ENCODE data around the gene NTN5. TPM values are rescaled to one million over a fixed set of nuclear protein-coding genes. Genes with fewer than 3 reads are reported as not detected.
A peak's percentile ranks its signal among the peaks of the same experiment; 100 is the strongest.

The NTN5 gene
- total and polyA plus RNA-seq, 2 experiments from 2014 or later, result 0.52 to 0.94 TPM

DNA sequence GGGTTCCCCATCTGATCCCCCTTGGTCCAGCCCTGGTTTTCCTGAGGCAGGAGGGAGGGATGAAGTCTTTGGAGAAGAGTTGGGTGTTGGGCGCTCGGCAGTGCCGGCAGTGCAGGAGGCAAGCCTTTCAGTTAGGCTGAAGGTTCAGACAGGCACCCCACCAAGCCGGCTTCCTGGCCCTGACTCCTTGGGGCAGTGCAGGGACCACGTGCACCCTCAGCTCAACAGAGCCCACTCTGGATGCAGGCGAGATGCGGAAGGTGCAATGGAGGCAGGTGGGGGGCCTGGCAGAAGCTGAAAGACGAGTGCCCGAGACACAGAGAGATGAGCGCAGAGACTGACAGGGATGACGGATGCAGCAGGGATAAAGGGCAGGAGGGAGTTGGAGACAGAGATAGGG lies 35.7 kb upstream of the NTN5 start:
- TF ChIP-seq, protein P1, sequence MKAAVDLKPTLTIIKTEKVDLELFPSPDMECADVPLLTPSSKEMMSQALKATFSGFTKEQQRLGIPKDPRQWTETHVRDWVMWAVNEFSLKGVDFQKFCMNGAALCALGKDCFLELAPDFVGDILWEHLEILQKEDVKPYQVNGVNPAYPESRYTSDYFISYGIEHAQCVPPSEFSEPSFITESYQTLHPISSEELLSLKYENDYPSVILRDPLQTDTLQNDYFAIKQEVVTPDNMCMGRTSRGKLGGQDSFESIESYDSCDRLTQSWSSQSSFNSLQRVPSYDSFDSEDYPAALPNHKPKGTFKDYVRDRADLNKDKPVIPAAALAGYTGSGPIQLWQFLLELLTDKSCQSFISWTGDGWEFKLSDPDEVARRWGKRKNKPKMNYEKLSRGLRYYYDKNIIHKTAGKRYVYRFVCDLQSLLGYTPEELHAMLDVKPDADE (IDR thresholded peaks at IDR 0.05), result no peak
- TF ChIP-seq STAT1 (IDR thresholded peaks at IDR 0.05; ENCODE audit: unreplicated experiment) (no peak), EZH2 (IDR thresholded peaks at IDR 0.05; ENCODE audit: low read depth, unreplicated experiment) (no peak), POLR2AphosphoS5 (IDR thresholded peaks at IDR 0.05; ENCODE audit: low read depth) (no peak), NANOG (IDR thresholded peaks at IDR 0.05; ENCODE audit: borderline replicate concordance) (no peak), ZNF331 (CRISPR knock-in tag; IDR thresholded peaks at IDR 0.05; ENCODE audit: low read depth) (no peak), JUNB (IDR thresholded peaks at IDR 0.05; ENCODE audit: unreplicated experiment) (no peak), EZH2phosphoT487 (IDR thresholded peaks at IDR 0.05; ENCODE audit: unreplicated experiment) (no peak), CREB1 (CRISPR knock-in tag; IDR thresholded peaks at IDR 0.05; ENCODE audit: low read depth) (no peak), ZNF114 (CRISPR knock-in tag; IDR thresholded peaks at IDR 0.05) (no peak)
- TF ChIP-seq, protein P2, sequence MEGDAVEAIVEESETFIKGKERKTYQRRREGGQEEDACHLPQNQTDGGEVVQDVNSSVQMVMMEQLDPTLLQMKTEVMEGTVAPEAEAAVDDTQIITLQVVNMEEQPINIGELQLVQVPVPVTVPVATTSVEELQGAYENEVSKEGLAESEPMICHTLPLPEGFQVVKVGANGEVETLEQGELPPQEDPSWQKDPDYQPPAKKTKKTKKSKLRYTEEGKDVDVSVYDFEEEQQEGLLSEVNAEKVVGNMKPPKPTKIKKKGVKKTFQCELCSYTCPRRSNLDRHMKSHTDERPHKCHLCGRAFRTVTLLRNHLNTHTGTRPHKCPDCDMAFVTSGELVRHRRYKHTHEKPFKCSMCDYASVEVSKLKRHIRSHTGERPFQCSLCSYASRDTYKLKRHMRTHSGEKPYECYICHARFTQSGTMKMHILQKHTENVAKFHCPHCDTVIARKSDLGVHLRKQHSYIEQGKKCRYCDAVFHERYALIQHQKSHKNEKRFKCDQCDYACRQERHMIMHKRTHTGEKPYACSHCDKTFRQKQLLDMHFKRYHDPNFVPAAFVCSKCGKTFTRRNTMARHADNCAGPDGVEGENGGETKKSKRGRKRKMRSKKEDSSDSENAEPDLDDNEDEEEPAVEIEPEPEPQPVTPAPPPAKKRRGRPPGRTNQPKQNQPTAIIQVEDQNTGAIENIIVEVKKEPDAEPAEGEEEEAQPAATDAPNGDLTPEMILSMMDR (conservative IDR thresholded peaks at IDR 0.05; ENCODE audit: low read depth in 2 of 2), result no peak
- TF ChIP-seq, protein P3, sequence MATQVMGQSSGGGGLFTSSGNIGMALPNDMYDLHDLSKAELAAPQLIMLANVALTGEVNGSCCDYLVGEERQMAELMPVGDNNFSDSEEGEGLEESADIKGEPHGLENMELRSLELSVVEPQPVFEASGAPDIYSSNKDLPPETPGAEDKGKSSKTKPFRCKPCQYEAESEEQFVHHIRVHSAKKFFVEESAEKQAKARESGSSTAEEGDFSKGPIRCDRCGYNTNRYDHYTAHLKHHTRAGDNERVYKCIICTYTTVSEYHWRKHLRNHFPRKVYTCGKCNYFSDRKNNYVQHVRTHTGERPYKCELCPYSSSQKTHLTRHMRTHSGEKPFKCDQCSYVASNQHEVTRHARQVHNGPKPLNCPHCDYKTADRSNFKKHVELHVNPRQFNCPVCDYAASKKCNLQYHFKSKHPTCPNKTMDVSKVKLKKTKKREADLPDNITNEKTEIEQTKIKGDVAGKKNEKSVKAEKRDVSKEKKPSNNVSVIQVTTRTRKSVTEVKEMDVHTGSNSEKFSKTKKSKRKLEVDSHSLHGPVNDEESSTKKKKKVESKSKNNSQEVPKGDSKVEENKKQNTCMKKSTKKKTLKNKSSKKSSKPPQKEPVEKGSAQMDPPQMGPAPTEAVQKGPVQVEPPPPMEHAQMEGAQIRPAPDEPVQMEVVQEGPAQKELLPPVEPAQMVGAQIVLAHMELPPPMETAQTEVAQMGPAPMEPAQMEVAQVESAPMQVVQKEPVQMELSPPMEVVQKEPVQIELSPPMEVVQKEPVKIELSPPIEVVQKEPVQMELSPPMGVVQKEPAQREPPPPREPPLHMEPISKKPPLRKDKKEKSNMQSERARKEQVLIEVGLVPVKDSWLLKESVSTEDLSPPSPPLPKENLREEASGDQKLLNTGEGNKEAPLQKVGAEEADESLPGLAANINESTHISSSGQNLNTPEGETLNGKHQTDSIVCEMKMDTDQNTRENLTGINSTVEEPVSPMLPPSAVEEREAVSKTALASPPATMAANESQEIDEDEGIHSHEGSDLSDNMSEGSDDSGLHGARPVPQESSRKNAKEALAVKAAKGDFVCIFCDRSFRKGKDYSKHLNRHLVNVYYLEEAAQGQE (IDR thresholded peaks at IDR 0.05; ENCODE audit: unreplicated experiment), result no peak
- TF ChIP-seq, protein P4, sequence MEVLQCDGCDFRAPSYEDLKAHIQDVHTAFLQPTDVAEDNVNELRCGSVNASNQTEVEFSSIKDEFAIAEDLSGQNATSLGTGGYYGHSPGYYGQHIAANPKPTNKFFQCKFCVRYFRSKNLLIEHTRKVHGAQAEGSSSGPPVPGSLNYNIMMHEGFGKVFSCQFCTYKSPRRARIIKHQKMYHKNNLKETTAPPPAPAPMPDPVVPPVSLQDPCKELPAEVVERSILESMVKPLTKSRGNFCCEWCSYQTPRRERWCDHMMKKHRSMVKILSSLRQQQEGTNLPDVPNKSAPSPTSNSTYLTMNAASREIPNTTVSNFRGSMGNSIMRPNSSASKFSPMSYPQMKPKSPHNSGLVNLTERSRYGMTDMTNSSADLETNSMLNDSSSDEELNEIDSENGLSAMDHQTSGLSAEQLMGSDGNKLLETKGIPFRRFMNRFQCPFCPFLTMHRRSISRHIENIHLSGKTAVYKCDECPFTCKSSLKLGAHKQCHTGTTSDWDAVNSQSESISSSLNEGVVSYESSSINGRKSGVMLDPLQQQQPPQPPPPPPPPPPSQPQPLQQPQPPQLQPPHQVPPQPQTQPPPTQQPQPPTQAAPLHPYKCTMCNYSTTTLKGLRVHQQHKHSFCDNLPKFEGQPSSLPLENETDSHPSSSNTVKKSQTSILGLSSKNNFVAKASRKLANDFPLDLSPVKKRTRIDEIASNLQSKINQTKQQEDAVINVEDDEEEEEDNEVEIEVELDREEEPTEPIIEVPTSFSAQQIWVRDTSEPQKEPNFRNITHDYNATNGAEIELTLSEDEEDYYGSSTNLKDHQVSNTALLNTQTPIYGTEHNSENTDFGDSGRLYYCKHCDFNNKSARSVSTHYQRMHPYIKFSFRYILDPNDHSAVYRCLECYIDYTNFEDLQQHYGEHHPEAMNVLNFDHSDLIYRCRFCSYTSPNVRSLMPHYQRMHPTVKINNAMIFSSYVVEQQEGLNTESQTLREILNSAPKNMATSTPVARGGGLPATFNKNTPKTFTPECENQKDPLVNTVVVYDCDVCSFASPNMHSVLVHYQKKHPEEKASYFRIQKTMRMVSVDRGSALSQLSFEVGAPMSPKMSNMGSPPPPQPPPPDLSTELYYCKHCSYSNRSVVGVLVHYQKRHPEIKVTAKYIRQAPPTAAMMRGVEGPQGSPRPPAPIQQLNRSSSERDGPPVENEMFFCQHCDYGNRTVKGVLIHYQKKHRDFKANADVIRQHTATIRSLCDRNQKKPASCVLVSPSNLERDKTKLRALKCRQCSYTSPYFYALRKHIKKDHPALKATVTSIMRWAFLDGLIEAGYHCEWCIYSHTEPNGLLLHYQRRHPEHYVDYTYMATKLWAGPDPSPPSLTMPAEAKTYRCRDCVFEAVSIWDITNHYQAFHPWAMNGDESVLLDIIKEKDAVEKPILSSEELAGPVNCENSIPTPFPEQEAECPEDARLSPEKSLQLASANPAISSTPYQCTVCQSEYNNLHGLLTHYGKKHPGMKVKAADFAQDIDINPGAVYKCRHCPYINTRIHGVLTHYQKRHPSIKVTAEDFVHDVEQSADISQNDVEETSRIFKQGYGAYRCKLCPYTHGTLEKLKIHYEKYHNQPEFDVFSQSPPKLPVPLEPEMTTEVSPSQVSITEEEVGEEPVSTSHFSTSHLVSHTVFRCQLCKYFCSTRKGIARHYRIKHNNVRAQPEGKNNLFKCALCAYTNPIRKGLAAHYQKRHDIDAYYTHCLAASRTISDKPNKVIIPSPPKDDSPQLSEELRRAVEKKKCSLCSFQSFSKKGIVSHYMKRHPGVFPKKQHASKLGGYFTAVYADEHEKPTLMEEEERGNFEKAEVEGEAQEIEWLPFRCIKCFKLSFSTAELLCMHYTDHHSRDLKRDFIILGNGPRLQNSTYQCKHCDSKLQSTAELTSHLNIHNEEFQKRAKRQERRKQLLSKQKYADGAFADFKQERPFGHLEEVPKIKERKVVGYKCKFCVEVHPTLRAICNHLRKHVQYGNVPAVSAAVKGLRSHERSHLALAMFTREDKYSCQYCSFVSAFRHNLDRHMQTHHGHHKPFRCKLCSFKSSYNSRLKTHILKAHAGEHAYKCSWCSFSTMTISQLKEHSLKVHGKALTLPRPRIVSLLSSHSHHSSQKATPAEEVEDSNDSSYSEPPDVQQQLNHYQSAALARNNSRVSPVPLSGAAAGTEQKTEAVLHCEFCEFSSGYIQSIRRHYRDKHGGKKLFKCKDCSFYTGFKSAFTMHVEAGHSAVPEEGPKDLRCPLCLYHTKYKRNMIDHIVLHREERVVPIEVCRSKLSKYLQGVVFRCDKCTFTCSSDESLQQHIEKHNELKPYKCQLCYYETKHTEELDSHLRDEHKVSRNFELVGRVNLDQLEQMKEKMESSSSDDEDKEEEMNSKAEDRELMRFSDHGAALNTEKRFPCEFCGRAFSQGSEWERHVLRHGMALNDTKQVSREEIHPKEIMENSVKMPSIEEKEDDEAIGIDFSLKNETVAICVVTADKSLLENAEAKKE (CRISPR knock-in tag; IDR thresholded peaks at IDR 0.05), result no peak
- Mint-ChIP-seq H3K9me3 (peaks cover 17% of the 10 kb centered on the region), H3K27me3 (ENCODE audit: insufficient read depth, low read depth, poor library complexity) (peaks cover 18% of the 10 kb centered on the region), H3K4me3 (no peak overlapping the region; the same call in 2 of the 3 replicates), H3K27ac (no peak overlapping the region), H3K4me1 (peaks cover 14% of the 10 kb centered on the region), H3K36me3 (ENCODE audit: low read depth) (peaks cover 28% of the 10 kb centered on the region)
- 0 out of 2 replicates have a peak overlapping the region, but pooled peaks have one; percentile 36 for H3K4me3 ChIP-seq
- H3K27ac ChIP-seq (ENCODE audit: low read depth), result no peak overlapping the region
- no peaks in the 10 kb centered on the region for H4K20me1 ChIP-seq (replicated peaks; ENCODE audit: insufficient read depth)
- 0 out of 2 replicates have a peak overlapping the region, but pooled peaks have one; percentile 57 for H3K4me2 ChIP-seq
- 0 out of 2 replicates have a peak, but pooled peaks cover 4% of the 10 kb centered on the region for H3F3A ChIP-seq (replicated peaks; ENCODE audit: low read depth)
- H2AFZ ChIP-seq, result no peak overlapping the region
- H3K36me3 ChIP-seq (ENCODE audit: insufficient read depth), result no peaks in the 10 kb centered on the region
- ATAC-seq, result peak; percentile 36
- no peaks in the 10 kb centered on the region for H3K27me3 ChIP-seq (ENCODE audit: insufficient read depth)
- DNase-seq (ENCODE audit: low spot score), result peak; percentile 50
- H3K4me1 ChIP-seq (ENCODE audit: insufficient read depth), result peaks cover 12% of the 10 kb centered on the region; the same call in 1 of the 2 replicates
- H3K79me2 ChIP-seq (replicated peaks; ENCODE audit: insufficient read depth), result no peaks in the 10 kb centered on the region
- H3K9me2 ChIP-seq (ENCODE audit: insufficient read depth), result no peaks in the 10 kb centered on the region
